ENCODE data around the gene CUL3. TPM values are rescaled to one million over a fixed set of nuclear protein-coding genes. Genes with fewer than 3 reads are reported as not detected.

Gene CUL3
- total RNA-seq, 2 donors from 2014 or later: 26.5 to 33.3 TPM

DNA sequence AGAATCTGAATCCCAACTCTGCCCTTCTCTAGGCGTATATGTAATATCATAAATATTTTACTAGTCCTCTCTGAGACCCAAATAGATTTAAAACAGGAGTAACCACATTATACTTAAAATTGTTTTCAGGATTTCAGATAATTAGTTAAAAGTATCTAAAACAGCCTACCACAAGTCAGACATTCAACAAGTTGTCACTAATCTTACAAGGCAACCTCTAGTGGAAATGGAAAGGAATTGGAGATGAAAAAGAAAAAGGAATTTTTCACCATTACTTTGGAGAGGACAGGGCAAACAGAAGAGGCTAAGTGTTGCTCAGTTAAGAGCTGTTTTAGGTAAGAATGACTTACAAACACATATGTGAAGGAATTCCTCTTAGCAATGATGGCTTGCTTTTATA, 11.4 kb downstream of the CUL3 start:
- Histone ChIP-seq H3K36me3 (replicated peaks in 1 of 2; ENCODE audit: insufficient read depth in 1 of 2, low read depth in 2 of 2) (no peaks in the 10 kb centered on the region), H3K4me3 (no peak overlapping the region), H3K27me3 (no peaks in the 10 kb centered on the region), H3K27ac (no peak overlapping the region), H3K9me3 (no peaks in the 10 kb centered on the region), H3K4me1 (peaks cover 70% of the 10 kb centered on the region)
- no peak for ATAC-seq
- no peak for DNase-seq
- WGBS, 2 donors: 95 to 97% methylated on average over 1 of the region's 1 CpG
- TF ChIP-seq, protein P1, sequence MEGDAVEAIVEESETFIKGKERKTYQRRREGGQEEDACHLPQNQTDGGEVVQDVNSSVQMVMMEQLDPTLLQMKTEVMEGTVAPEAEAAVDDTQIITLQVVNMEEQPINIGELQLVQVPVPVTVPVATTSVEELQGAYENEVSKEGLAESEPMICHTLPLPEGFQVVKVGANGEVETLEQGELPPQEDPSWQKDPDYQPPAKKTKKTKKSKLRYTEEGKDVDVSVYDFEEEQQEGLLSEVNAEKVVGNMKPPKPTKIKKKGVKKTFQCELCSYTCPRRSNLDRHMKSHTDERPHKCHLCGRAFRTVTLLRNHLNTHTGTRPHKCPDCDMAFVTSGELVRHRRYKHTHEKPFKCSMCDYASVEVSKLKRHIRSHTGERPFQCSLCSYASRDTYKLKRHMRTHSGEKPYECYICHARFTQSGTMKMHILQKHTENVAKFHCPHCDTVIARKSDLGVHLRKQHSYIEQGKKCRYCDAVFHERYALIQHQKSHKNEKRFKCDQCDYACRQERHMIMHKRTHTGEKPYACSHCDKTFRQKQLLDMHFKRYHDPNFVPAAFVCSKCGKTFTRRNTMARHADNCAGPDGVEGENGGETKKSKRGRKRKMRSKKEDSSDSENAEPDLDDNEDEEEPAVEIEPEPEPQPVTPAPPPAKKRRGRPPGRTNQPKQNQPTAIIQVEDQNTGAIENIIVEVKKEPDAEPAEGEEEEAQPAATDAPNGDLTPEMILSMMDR (IDR thresholded peaks at IDR 0.05): no peak
- no peak for TF ChIP-seq POLR2A (IDR thresholded peaks at IDR 0.05)
- intact Hi-C loops (cut with DNase I): no loop called here

- no peak overlapping the region for H3K27ac ChIP-seq
- H3K4me1 ChIP-seq: peaks cover 72% of the 10 kb centered on the region
These were observed 12.8 kb downstream of the CUL3 start for GRCh38 chr2:224572338-224572737.

DNA sequence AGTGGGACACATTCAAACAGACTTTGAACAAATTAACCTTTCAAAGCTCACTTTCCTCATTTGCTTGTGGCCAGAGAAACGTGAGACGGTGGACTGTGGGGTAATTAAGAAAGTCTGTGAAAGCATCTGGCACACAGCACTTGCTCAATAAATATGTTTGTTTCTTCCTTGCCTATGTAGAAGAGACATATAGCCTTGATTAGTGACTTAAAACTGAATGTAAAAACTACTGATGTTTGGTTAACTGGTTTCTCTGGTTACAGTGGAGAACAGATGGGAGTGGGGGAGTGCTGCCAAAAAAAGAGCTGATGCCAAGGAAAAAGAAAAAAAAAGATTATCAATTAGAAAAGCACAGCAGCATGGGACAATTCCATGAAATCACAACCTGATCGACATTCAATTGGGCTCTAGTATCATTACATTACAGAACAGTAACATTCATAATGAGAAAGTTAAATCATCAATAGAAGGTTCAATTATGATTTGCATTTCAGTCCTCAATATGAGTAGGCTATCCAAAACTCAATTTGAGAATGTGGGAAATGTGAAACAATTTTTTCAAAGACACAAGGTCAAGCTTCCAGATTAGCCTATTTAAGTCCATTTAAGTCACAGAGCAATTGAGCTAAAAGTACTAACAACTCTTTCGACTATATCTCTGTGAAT, 14.7 kb downstream of the CUL3 start:
- DNase-seq (peak in 3 of 4 donors; percentile 22 to 51 (median 26)), ATAC-seq (no peak)
- WGBS, 2 donors: 33 to 36% methylated on average over 4 of the region's 4 CpGs
- TF ChIP-seq, protein P1 (IDR thresholded peaks at IDR 0.05): no peak
- no peak for TF ChIP-seq POLR2A (IDR thresholded peaks at IDR 0.05)
- Histone ChIP-seq H3K27ac (peak overlapping the region in 2 of 4 donors; percentile 8 to 17), H3K36me3 (replicated peaks in 1 of 2; ENCODE audit: insufficient read depth in 1 of 2, low read depth in 2 of 2) (no peaks in the 10 kb centered on the region), H3K4me3 (no peak overlapping the region), H3K4me1 (peaks cover 57% of the 10 kb centered on the region), H3K27me3 (no peaks in the 10 kb centered on the region), H3K9me3 (peaks cover 0 to 7% (median 0%) of the 10 kb centered on the region in 3 donors)
- intact Hi-C loops (cut with DNase I): no loop called here

More at GRCh38 chr2:224572338-224572737, 12.8 kb downstream of the CUL3 start:
- TF ChIP-seq, protein P1 (IDR thresholded peaks at IDR 0.05): no peak
- TF ChIP-seq POLR2A (IDR thresholded peaks at IDR 0.05): no peak
- Histone ChIP-seq H3K36me3 (replicated peaks in 1 of 2; ENCODE audit: insufficient read depth in 1 of 2, low read depth in 2 of 2) (no peaks in the 10 kb centered on the region), H3K9me3 (no peaks in the 10 kb centered on the region), H3K27me3 (no peaks in the 10 kb centered on the region), H3K4me3 (no peak overlapping the region)
- intact Hi-C loops (cut with DNase I): no loop called here
- WGBS, 2 donors: 80 to 83% methylated on average over 4 of the region's 4 CpGs
- ATAC-seq (no peak), DNase-seq (no peak)

GRCh38 chr2:224569654-224570053, 15.5 kb downstream of the CUL3 start:
- TF ChIP-seq, protein P1 (IDR thresholded peaks at IDR 0.05): no peak
- TF ChIP-seq POLR2A (IDR thresholded peaks at IDR 0.05): no peak
- DNase-seq (no peak), ATAC-seq (no peak)
- Histone ChIP-seq H3K4me1 (peaks cover 49% of the 10 kb centered on the region), H3K27me3 (no peaks in the 10 kb centered on the region), H3K9me3 (peaks cover 0 to 7% (median 0%) of the 10 kb centered on the region in 3 donors), H3K36me3 (replicated peaks in 1 of 2; ENCODE audit: insufficient read depth in 1 of 2, low read depth in 2 of 2) (no peaks in the 10 kb centered on the region), H3K27ac (no peak overlapping the region), H3K4me3 (no peak overlapping the region)
- intact Hi-C loops (cut with DNase I): no loop called here

Data from body of pancreas (tissue), 4 donors.